ENCODE data around the gene KCNAB1.

Gene KCNAB1

DNA sequence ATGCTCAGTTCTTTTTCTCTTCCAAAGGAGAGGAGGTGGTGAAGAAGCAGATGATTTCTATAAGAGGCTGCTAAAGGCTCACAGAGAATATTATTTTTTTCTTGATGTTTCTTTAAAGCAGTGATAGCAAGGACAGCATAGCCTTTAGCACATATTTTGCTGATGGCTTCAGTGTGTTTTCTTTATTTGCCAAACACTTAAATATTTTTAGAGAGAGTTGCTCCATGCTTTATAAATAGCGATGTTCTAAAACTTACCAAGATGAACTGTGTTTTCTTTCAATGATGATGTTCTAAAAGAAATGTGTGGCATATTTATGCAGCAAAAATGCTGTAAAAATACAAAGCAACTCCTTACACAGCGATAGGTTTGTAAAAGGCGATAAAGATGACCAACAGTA is 11.8 kb upstream of the KCNAB1 start:
- ATAC-seq, result no peak
- TF ChIP-seq ISL1 (CRISPR knock-in tag; IDR thresholded peaks at IDR 0.05) (no peak), ARNTL (CRISPR knock-in tag; IDR thresholded peaks at IDR 0.05; ENCODE audit: borderline replicate concordance, low read depth) (no peak), BACH2 (CRISPR knock-in tag; IDR thresholded peaks at IDR 0.05; ENCODE audit: borderline replicate concordance) (no peak), ESRRG (CRISPR knock-in tag; IDR thresholded peaks at IDR 0.05) (no peak), SNAI2 (CRISPR knock-in tag; IDR thresholded peaks at IDR 0.05) (no peak), ZC3H10 (CRISPR knock-in tag; IDR thresholded peaks at IDR 0.05) (no peak), ZFP3 (CRISPR knock-in tag; IDR thresholded peaks at IDR 0.05) (no peak), CSDC2 (CRISPR knock-in tag; IDR thresholded peaks at IDR 0.05) (no peak), PATZ1 (CRISPR knock-in tag; IDR thresholded peaks at IDR 0.05; ENCODE audit: borderline replicate concordance) (no peak), PPARA (CRISPR knock-in tag; IDR thresholded peaks at IDR 0.05; ENCODE audit: borderline replicate concordance) (no peak)
- TF ChIP-seq, protein P1, sequence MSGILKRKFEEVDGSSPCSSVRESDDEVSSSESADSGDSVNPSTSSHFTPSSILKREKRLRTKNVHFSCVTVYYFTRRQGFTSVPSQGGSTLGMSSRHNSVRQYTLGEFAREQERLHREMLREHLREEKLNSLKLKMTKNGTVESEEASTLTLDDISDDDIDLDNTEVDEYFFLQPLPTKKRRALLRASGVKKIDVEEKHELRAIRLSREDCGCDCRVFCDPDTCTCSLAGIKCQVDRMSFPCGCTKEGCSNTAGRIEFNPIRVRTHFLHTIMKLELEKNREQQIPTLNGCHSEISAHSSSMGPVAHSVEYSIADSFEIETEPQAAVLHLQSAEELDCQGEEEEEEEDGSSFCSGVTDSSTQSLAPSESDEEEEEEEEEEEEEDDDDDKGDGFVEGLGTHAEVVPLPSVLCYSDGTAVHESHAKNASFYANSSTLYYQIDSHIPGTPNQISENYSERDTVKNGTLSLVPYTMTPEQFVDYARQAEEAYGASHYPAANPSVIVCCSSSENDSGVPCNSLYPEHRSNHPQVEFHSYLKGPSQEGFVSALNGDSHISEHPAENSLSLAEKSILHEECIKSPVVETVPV (CRISPR knock-in tag; IDR thresholded peaks at IDR 0.05), result no peak

DNA sequence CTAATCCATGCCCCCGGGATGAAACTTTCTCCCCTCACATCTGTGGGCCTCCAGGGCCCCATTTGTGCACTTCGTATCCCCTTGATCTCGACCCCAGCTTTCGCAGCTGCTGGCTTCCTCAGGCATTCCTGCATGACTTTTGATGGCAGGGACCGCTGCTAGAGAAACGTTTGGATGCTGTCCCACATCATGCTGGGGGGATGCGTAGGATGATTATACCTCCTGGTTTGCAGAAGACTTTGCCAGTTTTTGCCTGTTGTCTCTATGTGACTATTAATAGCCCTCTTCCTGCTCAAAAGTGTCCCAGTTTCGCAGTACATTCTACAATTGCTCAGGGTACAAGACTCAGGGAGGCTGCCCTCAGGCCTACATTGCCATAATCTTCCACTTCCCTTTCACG is 10.4 kb upstream of the KCNAB1 start:
- ATAC-seq, result no peak
- TF ChIP-seq GLIS3 (CRISPR knock-in tag; IDR thresholded peaks at IDR 0.05), result no peak

DNA sequence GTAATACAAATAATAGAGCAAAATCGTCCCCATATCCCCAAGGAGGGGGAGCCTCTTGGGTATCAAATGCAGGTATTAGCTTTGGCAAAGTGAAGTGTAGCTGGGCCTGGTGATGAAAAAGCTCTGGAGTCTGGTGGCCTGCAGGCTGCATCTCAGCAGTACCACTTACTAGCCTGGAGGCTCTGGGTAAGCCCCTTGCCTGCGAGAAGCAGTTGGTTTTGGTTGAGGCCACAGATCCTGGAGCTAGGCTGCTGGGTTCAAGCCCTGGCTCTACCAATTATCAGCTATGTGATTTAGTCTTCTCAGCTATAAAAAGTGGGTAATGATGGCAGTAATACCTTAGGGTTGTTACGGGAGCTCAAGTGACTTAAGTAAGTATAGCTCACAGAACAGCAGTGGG is 6.1 kb downstream of the KCNAB1 start:
- TF ChIP-seq OSR1 (CRISPR knock-in tag; IDR thresholded peaks at IDR 0.05), result no peak
- no peak for TF ChIP-seq SNAI2 (CRISPR knock-in tag; IDR thresholded peaks at IDR 0.05)
- no peak for TF ChIP-seq ZNF8 (CRISPR knock-in tag; IDR thresholded peaks at IDR 0.05)
- TF ChIP-seq ZFP3 (CRISPR knock-in tag; IDR thresholded peaks at IDR 0.05), result no peak
- no peak for TF ChIP-seq GLIS3 (CRISPR knock-in tag; IDR thresholded peaks at IDR 0.05)
- no peak for ATAC-seq

GRCh38 chr3:156131241-156131640 is 10.9 kb downstream of the KCNAB1 start:
- no peak for ATAC-seq
- TF ChIP-seq ZNF8 (CRISPR knock-in tag; IDR thresholded peaks at IDR 0.05) (no peak), ZNF565 (CRISPR knock-in tag; conservative IDR thresholded peaks at IDR 0.05; ENCODE audit: low read depth) (no peak), OSR1 (CRISPR knock-in tag; IDR thresholded peaks at IDR 0.05) (no peak), SNAI2 (CRISPR knock-in tag; IDR thresholded peaks at IDR 0.05) (no peak), TSHZ2 (CRISPR knock-in tag; IDR thresholded peaks at IDR 0.05) (no peak), ZC3H10 (CRISPR knock-in tag; IDR thresholded peaks at IDR 0.05) (no peak), BACH2 (CRISPR knock-in tag; IDR thresholded peaks at IDR 0.05; ENCODE audit: borderline replicate concordance) (no peak), ARNTL (CRISPR knock-in tag; IDR thresholded peaks at IDR 0.05; ENCODE audit: borderline replicate concordance, low read depth) (no peak), TCF4 (CRISPR knock-in tag; IDR thresholded peaks at IDR 0.05; ENCODE audit: borderline replicate concordance) (no peak), ISL1 (CRISPR knock-in tag; IDR thresholded peaks at IDR 0.05) (no peak), ZFP30 (CRISPR knock-in tag; IDR thresholded peaks at IDR 0.05) (no peak), PPARA (CRISPR knock-in tag; IDR thresholded peaks at IDR 0.05; ENCODE audit: borderline replicate concordance) (no peak)

DNA sequence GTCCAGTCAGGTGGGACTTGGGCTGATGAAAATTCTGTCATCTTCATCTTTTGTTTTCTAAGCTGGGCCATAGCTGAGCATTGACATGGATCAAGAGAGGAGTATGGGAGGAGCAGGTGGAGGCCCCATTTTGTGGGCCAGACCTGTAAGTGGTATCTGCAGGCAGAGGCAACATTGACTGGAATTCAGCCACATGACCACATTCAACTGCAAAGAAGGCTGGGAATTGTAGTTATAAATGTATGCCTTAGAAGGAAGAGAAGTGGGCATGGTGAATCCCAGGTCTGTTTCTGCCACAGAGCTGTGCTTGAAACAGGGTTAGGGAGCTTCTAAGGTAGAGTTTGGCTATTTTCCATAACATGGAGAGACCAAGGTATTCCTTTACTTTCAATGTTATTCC is 11.4 kb downstream of the KCNAB1 start:
- TF ChIP-seq ZFP30 (CRISPR knock-in tag; IDR thresholded peaks at IDR 0.05) (no peak), RARB (CRISPR knock-in tag; IDR thresholded peaks at IDR 0.05) (no peak), SNAI2 (CRISPR knock-in tag; IDR thresholded peaks at IDR 0.05) (no peak), TCF4 (CRISPR knock-in tag; IDR thresholded peaks at IDR 0.05; ENCODE audit: borderline replicate concordance) (no peak), ISL1 (CRISPR knock-in tag; IDR thresholded peaks at IDR 0.05) (no peak), ESRRG (CRISPR knock-in tag; IDR thresholded peaks at IDR 0.05) (no peak), ZNF8 (CRISPR knock-in tag; IDR thresholded peaks at IDR 0.05) (no peak), OSR1 (CRISPR knock-in tag; IDR thresholded peaks at IDR 0.05) (no peak)
- TF ChIP-seq, protein P2, sequence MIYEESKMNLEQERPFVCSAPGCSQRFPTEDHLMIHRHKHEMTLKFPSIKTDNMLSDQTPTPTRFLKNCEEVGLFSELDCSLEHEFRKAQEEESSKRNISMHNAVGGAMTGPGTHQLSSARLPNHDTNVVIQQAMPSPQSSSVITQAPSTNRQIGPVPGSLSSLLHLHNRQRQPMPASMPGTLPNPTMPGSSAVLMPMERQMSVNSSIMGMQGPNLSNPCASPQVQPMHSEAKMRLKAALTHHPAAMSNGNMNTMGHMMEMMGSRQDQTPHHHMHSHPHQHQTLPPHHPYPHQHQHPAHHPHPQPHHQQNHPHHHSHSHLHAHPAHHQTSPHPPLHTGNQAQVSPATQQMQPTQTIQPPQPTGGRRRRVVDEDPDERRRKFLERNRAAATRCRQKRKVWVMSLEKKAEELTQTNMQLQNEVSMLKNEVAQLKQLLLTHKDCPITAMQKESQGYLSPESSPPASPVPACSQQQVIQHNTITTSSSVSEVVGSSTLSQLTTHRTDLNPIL (CRISPR knock-in tag; IDR thresholded peaks at IDR 0.05; ENCODE audit: low read depth), result no peak
- TF ChIP-seq, protein P3, sequence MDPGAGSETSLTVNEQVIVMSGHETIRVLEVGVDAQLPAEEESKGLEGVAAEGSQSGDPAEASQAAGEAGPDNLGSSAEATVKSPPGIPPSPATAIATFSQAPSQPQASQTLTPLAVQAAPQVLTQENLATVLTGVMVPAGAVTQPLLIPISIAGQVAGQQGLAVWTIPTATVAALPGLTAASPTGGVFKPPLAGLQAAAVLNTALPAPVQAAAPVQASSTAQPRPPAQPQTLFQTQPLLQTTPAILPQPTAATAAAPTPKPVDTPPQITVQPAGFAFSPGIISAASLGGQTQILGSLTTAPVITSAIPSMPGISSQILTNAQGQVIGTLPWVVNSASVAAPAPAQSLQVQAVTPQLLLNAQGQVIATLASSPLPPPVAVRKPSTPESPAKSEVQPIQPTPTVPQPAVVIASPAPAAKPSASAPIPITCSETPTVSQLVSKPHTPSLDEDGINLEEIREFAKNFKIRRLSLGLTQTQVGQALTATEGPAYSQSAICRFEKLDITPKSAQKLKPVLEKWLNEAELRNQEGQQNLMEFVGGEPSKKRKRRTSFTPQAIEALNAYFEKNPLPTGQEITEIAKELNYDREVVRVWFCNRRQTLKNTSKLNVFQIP (CRISPR knock-in tag; IDR thresholded peaks at IDR 0.05; ENCODE audit: borderline replicate concordance, low read depth), result no peak
- TF ChIP-seq, protein P1 (CRISPR knock-in tag; IDR thresholded peaks at IDR 0.05), result no peak
- no peak for ATAC-seq
